GM18868 (cell line): ENCODE results near the gene TMEM198.

Source experiments
- ATAC-seq: cut with Tn5 transposase; IDR thresholded peaks from one replicate; pipeline ENCODE4 v1.9.1; 2021; ENCODE audit warnings: mild to moderate bottlenecking, moderate library complexity; ENCODE audit not compliant: unreplicated experiment

TMEM198 gene

DNA sequence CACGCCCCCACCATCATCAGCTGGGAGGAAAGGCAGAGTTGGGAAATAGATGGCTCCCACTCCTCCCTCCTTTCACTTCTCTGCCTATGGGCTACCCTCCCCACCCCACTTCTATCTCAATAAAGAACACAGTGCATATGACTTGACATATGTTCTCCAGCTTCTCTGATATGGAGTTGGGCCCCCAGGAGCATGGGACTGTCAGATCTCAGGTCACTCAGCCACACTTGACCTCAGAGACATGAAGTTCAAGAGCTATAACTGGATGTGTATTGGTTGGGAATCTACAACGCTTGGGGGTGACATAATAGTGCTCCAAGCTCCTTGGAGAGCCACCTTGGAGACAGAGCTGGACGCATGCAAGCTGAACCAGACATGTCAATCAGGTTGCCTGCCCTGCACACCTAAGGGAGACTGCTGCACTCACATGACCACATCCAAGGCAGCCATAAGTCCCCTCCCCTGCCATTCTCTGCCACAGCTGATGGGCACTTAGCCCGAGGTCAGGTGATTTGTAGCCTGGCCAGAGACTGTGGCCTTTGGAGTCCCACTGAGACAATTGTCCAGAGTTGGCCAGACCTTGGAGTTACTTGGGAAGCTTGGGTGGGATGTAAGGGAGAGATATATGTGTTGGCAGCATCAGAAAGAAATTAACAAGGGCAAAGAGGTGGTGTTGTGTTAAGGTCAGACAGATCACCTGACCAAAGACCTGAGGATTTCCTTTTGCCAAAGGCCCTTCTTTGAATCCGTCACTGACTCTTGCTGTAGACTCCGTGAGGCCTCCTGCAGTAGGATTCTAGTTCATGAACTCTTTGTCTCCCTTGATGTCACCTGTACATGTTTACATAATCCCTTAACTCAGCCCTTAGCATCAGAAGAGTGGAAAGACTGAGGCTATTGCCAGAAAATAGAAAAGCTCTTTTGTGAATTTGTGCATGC, 32.0 kb downstream of the TMEM198 start:
- no peak for ATAC-seq

DNA sequence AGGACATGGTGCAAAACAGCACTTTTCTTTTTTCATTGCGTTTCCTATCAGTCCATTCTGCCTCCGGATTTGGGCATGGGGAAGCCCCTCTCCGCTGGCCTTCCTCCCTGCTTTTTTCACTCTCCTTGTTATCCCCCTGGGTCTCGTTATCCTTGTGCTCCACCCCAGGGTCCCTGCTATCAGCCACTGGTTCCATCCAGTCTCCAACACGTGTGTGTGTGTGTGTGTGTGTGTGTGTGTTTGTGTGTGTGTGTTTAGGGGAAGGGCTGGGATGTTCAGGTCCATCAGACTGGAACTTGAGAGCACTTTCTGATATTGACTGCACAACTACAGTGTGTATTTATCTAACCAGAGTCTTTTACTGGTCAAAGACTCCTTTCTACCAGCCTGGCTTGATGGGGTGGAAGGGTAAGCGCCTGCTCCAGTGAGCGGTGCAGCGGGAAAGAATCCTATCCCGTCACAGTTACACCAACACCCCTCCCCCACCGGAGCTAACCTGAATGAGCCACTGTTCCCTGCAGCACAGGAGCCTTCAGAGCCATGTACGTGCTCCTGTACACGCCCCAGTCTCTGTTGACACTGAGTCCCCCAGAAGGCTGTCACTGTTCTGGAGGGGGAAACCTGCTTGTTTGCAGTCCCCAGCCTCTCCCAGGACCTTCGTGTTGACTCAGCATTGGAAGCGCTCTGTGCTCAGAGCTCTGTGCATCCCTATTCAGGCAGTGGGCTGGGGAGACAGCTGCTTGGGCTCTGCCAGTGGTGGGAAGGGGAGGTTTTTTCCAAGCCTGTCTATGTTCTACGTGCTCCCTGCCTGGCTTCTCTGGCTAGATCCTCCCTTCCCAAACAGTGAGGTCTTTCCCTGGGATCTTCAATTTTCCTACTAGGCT, 32.9 kb downstream of the TMEM198 start:
- ATAC-seq, result no peak

DNA sequence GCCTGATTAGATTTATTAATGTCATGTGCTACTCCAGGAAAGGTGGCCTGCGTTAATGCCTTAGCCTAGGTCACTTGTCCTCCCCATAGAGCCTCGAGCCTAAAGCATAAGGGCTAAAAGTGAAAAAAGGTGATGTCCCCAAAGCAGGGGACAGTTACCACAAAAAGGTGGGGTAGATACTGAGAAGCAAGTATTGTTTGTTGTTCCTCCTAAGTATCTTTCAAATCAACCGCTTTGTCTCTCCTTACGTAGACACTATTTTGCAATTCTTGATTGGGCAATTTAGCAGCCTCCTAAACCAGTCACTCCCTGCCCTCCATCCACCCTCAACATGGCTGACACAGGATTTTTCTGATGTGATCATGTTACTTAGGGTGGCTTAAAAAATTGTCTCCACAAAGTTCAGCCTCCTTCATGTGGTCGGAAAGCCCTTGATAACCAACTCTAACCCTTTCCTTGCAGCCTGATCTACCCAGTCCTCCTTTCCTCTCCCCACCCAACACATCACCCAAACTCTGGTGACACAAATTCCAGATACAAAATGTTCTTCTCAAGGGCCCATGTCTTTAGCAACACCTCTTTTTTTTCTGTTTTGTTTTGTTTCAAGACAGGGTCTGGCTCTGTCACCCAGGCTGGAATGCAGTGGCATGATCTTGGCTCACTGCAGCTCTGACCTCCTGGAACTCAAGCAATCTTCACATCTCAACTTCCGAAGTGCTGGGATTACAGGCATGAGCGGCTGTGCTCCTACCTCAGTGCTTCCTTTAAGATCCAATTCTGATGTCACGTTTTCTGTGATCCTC, 35.2 kb downstream of the TMEM198 start:
- no peak for ATAC-seq

- no peak for ATAC-seq
Observed at GRCh38 chr2:219581346-219581745, 37.5 kb downstream of the TMEM198 start.

- no peak for ATAC-seq
Observed at GRCh38 chr2:219591091-219591490, 47.3 kb downstream of the TMEM198 start.

DNA sequence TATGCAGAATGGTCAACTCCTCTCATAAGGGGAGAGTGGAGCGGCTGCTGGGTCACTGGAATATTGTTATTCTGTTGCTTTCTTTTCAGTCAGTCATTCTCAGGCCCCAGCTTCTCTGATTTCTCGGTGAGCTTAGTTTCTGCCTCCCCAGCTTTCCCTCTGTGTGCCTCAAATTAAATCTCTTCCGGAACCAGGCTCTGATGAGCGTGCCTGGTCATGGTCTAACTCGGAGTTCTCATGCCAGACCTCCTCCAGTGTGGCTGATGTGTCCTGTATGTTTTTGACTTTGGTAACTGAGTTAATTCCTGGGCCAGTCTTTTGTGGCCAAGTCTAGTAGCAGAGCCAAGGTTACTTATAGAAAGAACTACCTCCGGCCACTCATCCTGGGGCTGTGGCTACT, 48.9 kb downstream of the TMEM198 start:
- no peak for ATAC-seq

DNA sequence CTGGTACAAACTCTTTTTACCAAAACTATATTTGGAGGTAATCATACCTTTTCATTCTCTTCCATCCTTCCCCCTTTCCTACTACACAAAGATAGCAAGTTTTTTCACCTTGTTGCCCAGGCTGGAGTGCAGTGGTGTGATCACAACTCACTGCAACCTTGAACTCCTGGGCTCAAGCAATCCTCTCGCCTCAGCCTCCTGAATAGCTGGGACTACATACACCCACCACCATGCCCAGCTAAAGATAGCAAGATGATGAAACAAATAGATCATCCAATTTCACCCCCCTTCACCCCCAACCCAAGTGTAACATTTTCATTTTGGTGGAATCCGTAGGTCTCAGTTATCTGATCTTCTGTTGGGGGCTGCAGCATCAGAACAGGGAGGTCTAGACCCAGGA, 49.3 kb downstream of the TMEM198 start:
- ATAC-seq, result no peak

DNA sequence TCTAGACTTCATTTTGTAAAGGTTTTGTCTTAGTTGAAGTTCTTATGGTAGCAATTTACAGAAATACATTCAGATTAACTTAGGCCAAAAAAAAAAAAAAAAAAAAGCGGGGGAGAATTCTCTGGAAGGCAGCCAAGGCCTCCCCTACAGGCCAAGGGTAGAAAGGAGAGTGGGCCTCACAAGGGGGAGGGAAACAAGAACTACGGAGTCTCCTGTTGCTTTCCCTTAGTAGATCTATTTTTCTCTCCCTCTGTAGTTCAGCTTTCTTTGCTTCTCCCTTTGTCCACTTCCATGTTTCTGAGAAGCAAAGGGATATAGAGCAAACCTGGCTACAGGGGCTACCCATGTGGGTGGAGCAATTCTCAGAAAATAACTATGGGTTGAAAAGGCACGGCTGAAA, 51.4 kb downstream of the TMEM198 start:
- no peak for ATAC-seq

- ATAC-seq, result no peak
Observed at GRCh38 chr2:219596954-219597551, 53.2 kb downstream of the TMEM198 start.

- peak; percentile 93 for ATAC-seq
Observed at GRCh38 chr2:219597552-219598307, 53.9 kb downstream of the TMEM198 start, which contains the start of gene STK11IP. Gene STK11IP (plus strand): TSS chr2:219597857. CDS start chr2:219598120, 263 bp downstream.

DNA sequence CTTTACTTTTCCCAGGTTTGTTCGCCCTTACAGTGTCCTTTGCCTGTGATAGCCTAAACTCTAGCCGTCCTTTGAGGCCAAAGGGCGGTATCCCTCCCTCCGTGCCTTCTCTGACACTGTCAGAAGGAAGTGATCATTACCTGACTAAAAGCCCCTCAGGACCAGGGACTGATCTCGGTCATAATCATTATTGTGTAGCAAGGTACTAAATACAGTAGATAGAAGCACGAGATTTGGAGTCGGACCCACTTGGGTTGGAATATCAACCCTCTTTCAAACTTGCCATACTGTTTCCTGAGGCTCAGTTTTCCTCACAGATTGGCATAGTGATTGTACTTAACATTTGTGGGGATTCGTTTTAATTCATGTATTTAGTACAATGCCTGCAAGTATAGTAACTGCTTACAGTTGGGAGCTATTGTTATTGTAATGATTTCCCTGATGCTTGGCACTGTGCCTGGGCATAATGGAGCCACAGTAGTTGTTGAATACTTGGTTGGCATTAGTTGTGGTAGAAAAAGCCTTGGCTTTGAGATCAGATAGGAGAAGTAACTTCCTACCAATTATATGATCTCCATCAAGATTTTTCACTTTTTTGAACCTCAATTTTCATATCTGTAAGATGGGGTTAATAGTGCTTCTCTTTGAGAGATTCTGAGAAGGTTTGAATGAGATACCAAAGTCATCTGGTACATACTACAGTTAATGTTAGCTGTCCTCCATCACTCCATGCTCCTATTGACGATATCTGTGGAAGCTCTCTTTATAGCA, 54.7 kb downstream of the TMEM198 start:
- no peak for ATAC-seq
